Motor neuron (in vitro differentiated cells): Measurements from ENCODE around the gene ALKBH4. TPM values are rescaled to one million over a fixed set of nuclear protein-coding genes. Genes with fewer than 3 reads are reported as not detected.

ENCODE experiments used
- ATAC-seq, 8 experiments: fragments of 200-7000 bp; cut with Tn5 transposase; replicated peaks in 6 of 8; 2 replicates each; pipeline ENCODE4 v1.8.0; 2021; ENCODE audit warnings: mild to moderate bottlenecking in 8 of 8, moderate library complexity in 8 of 8
- H3K27ac ChIP-seq, 2 donors: fragments of 250-450 bp; sonication (Bioruptor Pico); 2 replicates each; pipeline ENCODE4 v1.9.0; 2021; ENCODE audit warnings: antibody characterized with exemption in 2 of 2, mild to moderate bottlenecking in 2 of 2, moderate library complexity in 1 of 2
- H3K4me1 ChIP-seq, 2 donors: fragments of 250-450 bp; sonication (Bioruptor Pico); replicated peaks in 1 of 2; 2 replicates each; pipeline ENCODE4 v1.6.1; 2021; ENCODE audit warnings: antibody characterized with exemption in 2 of 2, mild to moderate bottlenecking in 2 of 2, moderate library complexity in 1 of 2
- H3K4me3 ChIP-seq, 5 donors: fragments of 250-450 bp; sonication (Bioruptor Pico); 2 replicates each; pipeline ENCODE4 v1.9.0; 2021; ENCODE audit warnings: antibody characterized with exemption in 5 of 5, mild to moderate bottlenecking in 5 of 5, moderate library complexity in 4 of 5
- whole genome bisulfite sequencing, 10 experiments: fragments of 450-650 bp; shearing (Covaris generic); methylation state at CpG; one replicate each; pipeline ENCODE4 v1.0.0; 2022; 5-methylcytosine and 5-hydroxymethylcytosine counted together
- in situ Hi-C, 9 experiments: fragments of 400-800 bp; cut with MboI; loops; one replicate each; pipeline ENCODE4 v1.15.0; 2021; ENCODE audit warnings: low sequenced_read_pairs in 9 of 9, low pct_unique_long_range_greater_than_20kb in 2 of 9; ENCODE audit not compliant: unreplicated experiment in 9 of 9
- total RNA-seq, 8 experiments: library from RNA; unstranded; fragments of 300-600 nt; gene quantifications; 2 replicates each; pipeline versions ENCODE4 v1.2.3 to v1.2.4, GENCODE V29; 2022

The ALKBH4 gene
- total RNA-seq, 8 experiments from 2014 or later, result 6.9 to 16.7 (median 10.7) TPM

- in situ Hi-C loops, result no loop called here
- Histone ChIP-seq H3K4me3 (no peak overlapping the region), H3K4me1 (peaks cover 11 to 12% of the 10 kb centered on the region in 2 donors), H3K27ac (no peak overlapping the region)
- 68 to 100% (median 87%) methylated on average over 1 to 15 of the region's 17 CpGs for WGBS, 10 experiments
- ATAC-seq, result no peak
These were observed 19.5 kb downstream of the ALKBH4 start for GRCh38 chr7:102444961-102445673.

GRCh38 chr7:102439963-102440795 is 24.5 kb downstream of the ALKBH4 start:
- ATAC-seq, result peak; percentile 20 to 95 (median 72)
- H3K4me1 ChIP-seq, result peaks cover 11 to 15% of the 10 kb centered on the region in 2 donors
- peak overlapping the region in 1 of 2 donors; percentile 39 for H3K27ac ChIP-seq
- WGBS, 10 experiments, result 64 to 93% (median 88%) methylated on average over 2 to 11 of the region's 17 CpGs; no CpG with 5 or more reads in 3 of the 10 experiments
- in situ Hi-C loops, result no loop called here
- H3K4me3 ChIP-seq, result no peak overlapping the region

GRCh38 chr7:102436118-102436517 is 28.5 kb downstream of the ALKBH4 start:
- Histone ChIP-seq H3K4me3 (no peak overlapping the region), H3K27ac (no peak overlapping the region), H3K4me1 (peaks cover 23 to 32% of the 10 kb centered on the region in 2 donors)
- in situ Hi-C loops, result no loop called here
- WGBS, 10 experiments, result 33 to 100% (median 94%) methylated on average over 1 to 9 of the region's 10 CpGs; no CpG with 5 or more reads in 2 of the 10 experiments
- no peak for ATAC-seq

DNA sequence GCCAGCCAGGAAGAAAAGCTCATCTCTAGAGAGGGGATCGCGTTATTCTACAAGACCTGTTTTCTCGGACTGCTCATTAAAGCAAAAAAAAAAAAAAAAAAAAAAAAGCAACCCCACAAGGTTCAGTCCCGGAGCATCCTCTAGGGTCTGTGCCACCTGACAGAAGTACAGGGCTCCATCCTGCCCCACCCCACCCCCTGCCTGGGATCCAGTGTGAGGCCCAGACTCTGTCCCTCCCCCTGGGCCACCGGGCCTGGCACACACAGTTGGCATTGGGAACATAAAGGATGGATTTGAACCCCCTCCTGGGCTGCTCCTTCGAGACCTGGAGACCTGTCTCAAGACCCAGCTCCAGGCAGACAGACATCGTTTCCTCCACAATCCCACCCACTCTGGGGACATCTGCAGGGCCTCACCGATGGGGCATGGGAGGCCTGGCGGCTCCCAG is 30.6 kb downstream of the ALKBH4 start:
- peak in 7 of 8 experiments; percentile 9 to 26 (median 22) for ATAC-seq
- 13 to 67% (median 13%) methylated on average over 1 to 5 of the region's 9 CpGs; no CpG with 5 or more reads in 7 of the 10 experiments for WGBS, 10 experiments
- in situ Hi-C loops, result no loop called here
- H3K4me1 ChIP-seq, result peaks cover 23 to 27% of the 10 kb centered on the region in 2 donors
- peak overlapping the region; percentile 62 to 87 (median 75) for H3K4me3 ChIP-seq
- peak overlapping the region; percentile 82 to 91 for H3K27ac ChIP-seq

- ATAC-seq, result peak; percentile 71 to 86 (median 81)
- 0% methylated on average over 1 of the region's 90 CpGs; no CpG with 5 or more reads in 9 of the 10 experiments for WGBS, 10 experiments
- peaks cover 23 to 27% of the 10 kb centered on the region in 2 donors for H3K4me1 ChIP-seq
- peak within 1 kb of the TSS; percentile 82 to 91 for H3K27ac ChIP-seq
- H3K4me3 ChIP-seq, result peak within 1 kb of the TSS; percentile 62 to 87 (median 75)
- in situ Hi-C loops, result no loop called here
These were observed 31.2 kb downstream of the ALKBH4 start, which contains the start of gene ORAI2 for GRCh38 chr7:102433219-102434038. ORAI2 (plus strand) TSS chr7:102433575; CDS start chr7:102438957, 5,382 bp downstream.

DNA sequence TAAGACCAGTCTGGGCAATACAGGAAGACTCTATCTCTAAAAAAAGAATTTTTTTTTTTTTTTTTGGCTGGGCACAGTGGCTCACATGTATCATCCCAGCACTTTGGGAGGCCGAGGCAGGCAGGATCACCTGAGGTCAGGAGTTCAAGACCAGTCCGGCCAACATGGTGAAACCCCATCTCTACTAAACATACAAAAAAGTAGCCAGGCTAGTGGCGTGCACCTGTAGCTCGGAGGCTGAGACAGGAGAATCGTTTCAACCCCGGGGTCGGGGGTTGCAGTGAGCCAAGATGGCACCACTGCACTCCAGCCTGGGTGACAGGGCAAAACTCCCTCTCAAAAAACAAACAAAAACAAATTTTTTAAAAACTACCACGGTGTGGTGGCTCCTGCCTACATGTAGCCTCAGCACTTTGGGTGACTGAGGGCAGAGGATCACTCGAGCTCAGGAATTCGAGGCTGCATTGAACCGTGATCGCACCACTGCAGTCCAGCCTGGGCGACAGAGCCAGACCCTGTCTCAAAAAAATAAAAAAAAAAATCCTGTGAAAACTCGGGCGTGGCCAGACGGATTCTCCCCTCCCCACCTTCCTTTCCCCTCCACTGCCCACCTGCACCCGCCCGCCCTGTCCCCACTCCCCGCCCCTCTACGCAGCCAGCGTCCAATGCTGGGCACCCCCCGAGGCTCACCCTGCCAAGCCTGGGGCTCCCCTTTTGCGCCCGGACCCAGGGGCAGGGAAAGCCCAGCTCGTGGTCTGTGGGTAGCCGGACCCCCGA is 32.0 kb downstream of the ALKBH4 start:
- Histone ChIP-seq H3K4me3 (peak overlapping the region; percentile 62 to 87 (median 75)), H3K4me1 (peaks cover 23 to 27% of the 10 kb centered on the region in 2 donors), H3K27ac (peak overlapping the region; percentile 82 to 91)
- ATAC-seq, result peak in 7 of 8 experiments; percentile 3 to 56 (median 48)
- WGBS, 10 experiments, result 34 to 80% (median 65%) methylated on average over 1 to 12 of the region's 27 CpGs; no CpG with 5 or more reads in 4 of the 10 experiments
- in situ Hi-C loops, result no loop called here

- Histone ChIP-seq H3K4me3 (no peak overlapping the region), H3K27ac (peak overlapping the region; percentile 14 to 38)
- peak in 2 of 8 experiments; percentile 3 to 7 for ATAC-seq
These were observed 32.9 kb downstream of the ALKBH4 start for GRCh38 chr7:102431617-102432298.

GRCh38 chr7:102429141-102429899 is 35.3 kb downstream of the ALKBH4 start:
- WGBS, 10 experiments, result 86 to 100% (median 95%) methylated on average over 2 to 5 of the region's 10 CpGs; no CpG with 5 or more reads in 2 of the 10 experiments
- in situ Hi-C loops, result no loop called here
- H3K4me3 ChIP-seq, result no peak overlapping the region
- no peak overlapping the region for H3K27ac ChIP-seq
- peaks cover 18% of the 10 kb centered on the region in 2 donors for H3K4me1 ChIP-seq
- ATAC-seq, result no peak

More at GRCh38 chr7:102431617-102432298, 32.9 kb downstream of the ALKBH4 start:
- WGBS, 10 experiments, result 30 to 100% (median 45%) methylated on average over 1 to 13 of the region's 17 CpGs; no CpG with 5 or more reads in 1 of the 10 experiments
- H3K4me1 ChIP-seq, result peaks cover 23 to 27% of the 10 kb centered on the region in 2 donors
- in situ Hi-C loops, result no loop called here

GRCh38 chr7:102427019-102427405 is 37.7 kb downstream of the ALKBH4 start:
- in situ Hi-C loops, result no loop called here
- no peak overlapping the region for H3K27ac ChIP-seq
- H3K4me1 ChIP-seq, result peaks cover 7 to 12% of the 10 kb centered on the region in 2 donors
- no peak overlapping the region for H3K4me3 ChIP-seq
- no peak for ATAC-seq
- 83 to 100% (median 100%) methylated on average over 1 to 4 of the region's 5 CpGs; no CpG with 5 or more reads in 5 of the 10 experiments for WGBS, 10 experiments

DNA sequence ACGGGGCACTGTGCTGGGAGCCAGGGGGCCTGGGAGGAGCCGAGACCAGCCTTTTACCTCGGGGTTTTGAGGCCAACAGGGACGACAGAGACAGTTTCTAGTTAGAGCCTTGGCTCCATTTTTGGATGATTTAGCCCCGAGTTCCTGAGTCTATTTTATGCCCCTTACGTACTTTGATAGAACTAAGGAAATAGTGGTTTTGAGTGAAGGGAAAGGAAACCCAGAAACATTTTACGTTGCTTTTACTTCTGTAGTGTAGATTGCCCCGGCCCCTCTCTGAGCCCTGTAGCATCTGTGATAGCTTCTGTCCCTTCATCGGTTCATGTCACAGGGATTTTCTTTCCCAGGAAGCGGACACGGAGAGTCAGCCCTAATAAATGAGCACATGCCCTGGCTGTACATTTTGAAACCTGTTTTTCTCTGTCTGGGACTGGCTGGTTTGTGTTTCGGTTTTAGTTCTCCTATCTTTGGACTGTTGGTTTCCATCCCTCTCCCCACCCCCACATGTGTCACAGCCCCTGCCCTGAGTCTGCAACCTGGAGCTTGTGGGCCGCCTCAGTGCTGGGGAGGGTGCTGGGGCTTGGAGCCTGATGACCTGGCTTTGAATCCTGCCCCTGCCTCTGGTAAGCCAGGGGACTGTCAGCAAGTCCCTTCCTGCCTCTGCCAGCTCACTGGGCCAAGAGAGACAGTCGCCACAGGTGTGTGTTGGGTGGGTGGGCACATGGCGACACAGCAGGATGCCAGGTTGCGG is 38.2 kb downstream of the ALKBH4 start:
- H3K27ac ChIP-seq, result no peak overlapping the region
- in situ Hi-C loops, result no loop called here
- WGBS, 10 experiments, result 72 to 100% (median 93%) methylated on average over 3 to 10 of the region's 16 CpGs; no CpG with 5 or more reads in 3 of the 10 experiments
- H3K4me3 ChIP-seq, result no peak overlapping the region
- ATAC-seq, result no peak
- H3K4me1 ChIP-seq, result peaks cover 2 to 6% of the 10 kb centered on the region in 2 donors
